Hippocampal formation (tissue), 2 donors: ENCODE data around the gene PTH2.

Experiments used
- DNase-seq, 2 donors: peaks; one replicate each; lab custom pipeline; 2025; lab: John Stamatoyannopoulos, UW

Gene PTH2

DNA sequence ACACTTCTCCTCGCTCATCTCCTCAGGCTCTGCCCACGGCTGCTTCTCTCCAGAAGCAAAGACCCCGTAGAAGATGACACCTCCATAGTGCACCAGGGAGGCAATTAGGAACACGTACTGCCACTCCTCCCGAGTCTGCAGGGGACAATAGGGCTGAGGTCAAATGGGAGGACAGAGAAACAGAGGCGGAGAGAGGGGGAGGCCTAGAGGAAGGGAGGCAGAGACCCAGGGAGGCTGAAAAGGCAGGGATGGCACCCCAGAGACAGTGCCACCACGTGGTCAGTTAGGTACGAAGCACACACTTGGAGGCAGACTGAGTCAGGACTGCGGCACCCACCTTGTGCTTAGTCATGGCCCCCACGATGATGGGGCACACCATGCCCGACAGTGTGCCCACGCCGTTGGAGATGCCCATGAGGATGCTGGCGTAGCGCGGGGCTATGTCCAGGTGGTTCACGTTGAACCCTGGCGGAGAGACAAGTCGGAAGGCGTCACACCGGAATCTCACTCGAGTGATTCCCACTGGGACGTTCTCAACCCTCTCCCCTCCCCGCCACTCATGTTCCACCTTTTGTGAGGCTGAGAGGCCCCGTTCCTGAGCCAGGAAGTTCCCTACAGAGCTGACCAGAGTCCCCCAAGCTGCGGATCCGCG, 7.6 kb upstream of the PTH2 start:
- DNase-seq, result no peak

- DNase-seq, result no peak
Observed at GRCh38 chr19:49430172-49430677, 7.0 kb upstream of the PTH2 start.

DNA sequence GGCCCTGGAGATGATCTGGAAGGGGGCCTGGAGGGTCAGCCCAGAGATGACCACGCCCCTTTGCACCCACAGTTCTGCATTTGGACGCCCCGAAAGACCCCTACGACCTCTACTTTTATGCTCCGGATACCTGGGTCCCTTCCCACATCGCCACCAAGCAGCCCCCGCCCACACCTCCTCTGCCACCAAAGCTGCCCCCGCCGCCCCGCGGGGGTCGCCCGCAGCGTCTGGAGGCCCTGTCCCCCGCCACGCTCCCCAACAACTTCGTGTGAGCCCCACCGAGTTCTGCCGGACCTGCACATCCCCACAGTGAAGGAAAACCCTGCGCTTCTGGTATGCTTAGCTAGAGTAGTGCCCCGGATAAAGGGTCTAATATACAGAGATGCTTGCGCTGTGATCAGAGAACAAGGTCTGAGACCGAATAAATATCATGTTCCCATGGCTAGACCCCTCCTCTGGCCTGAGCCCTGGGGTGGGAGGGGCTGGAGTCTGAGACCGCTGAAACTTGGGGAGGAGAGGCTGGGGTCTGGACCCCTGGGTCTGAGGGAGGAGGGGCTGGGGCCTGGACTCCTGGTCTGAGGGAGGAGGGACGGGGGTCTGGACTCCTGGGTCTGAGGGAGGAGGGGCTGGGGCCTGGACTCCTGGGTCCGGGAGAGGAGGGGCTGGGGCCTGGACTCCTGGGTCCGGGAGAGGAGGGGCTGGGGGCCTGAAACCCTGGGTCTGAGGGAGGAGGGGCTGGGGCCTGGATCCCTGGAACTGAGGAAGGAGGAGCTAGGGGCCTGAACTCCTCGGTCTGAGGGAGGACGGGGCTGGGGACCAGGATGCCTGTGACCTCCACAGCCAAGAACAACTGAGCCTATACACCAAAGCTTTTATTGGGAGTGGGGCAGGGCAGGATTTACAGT, 5.6 kb upstream of the PTH2 start:
- no peak for DNase-seq

DNA sequence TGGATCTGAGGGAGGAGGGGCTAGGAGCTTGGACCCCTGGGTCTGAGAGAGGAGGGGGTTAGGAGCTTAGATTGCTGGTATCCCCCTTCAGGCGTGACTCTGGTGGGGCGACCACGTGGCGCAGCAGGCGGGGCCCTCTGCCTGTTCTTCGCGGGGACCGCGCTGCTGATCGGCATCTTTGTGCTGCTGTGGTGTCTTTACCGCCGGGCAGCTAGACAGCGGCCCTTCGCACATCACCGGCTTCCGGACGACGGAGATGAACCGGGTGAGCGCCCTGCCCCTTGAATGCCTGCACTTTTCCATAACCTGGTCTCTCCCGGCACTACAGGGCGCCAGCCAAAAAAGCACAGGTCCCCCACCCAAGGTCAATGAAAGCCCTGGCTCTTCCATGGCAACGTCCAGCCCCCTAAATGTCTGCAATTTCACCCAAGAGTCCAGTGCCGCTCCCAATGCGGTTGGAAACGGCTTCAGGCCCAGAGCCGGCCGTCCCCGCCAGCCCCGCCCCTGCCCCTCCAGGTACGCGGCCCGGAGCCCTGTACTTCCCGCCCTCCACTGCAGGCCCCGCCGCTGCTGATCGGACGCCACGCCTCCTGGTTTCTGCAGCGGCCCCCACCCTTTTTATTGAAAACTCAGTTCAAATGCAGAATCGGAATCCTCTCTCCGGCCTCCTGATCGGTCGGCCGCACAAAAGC, 4.8 kb upstream of the PTH2 start:
- no peak for DNase-seq

- no peak for DNase-seq
Observed at GRCh38 chr19:49427339-49427738, 4.1 kb upstream of the PTH2 start.

- DNase-seq, result no peak
Observed at GRCh38 chr19:49425922-49426592, 2.8 kb upstream of the PTH2 start.

GRCh38 chr19:49425178-49425577, 1.9 kb upstream of the PTH2 start, which contains the start of gene GFY:
TSS of gene GFY (plus strand) at chr19:49425388. CDS start at chr19:49426431, 1,043 bp downstream.
- DNase-seq, result no peak

GRCh38 chr19:49423985-49424303, 703 bp upstream of the PTH2 start:
- no peak for DNase-seq

DNA sequence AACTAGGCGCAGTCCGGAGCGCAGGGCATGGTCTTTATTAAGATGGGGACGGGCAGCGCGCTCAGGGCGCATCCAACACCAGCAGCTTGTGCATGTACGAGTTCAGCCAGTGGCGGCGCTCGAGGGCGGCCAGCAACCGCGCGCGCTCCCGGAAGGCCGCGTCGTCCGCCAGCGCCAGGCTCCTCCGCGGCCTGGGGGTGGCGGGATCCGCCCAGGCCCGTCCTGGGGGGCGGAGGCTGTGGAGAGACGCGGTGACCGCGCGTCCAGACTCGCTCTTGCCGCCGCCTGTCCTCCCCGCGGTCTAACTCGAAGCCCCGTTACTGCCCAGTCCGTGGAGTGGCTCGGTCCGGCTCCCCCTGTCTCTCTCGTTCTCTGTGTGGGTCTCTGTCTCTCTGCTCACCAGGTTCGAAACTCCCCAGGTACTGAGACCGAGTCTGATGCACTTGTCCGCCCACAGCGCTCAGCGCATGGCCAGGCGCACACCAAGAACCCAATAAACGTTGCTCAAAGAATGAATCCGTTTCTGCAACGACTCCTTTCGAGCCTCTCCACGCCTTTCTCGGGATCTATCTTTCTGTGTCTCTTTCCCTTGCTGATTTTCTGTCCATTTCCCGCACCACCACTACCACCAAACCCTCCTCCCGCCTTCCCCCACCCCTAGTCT, 702 bp downstream of the PTH2 start:
- DNase-seq, result no peak

GRCh38 chr19:49421878-49422202, 1.4 kb downstream of the PTH2 start:
- no peak for DNase-seq

GRCh38 chr19:49421039-49421877, 2.0 kb downstream of the PTH2 start:
- no peak for DNase-seq

GRCh38 chr19:49420227-49420626, 3.0 kb downstream of the PTH2 start:
- DNase-seq, result no peak

- no peak for DNase-seq
Observed at GRCh38 chr19:49419173-49419572, 4.1 kb downstream of the PTH2 start.

DNA sequence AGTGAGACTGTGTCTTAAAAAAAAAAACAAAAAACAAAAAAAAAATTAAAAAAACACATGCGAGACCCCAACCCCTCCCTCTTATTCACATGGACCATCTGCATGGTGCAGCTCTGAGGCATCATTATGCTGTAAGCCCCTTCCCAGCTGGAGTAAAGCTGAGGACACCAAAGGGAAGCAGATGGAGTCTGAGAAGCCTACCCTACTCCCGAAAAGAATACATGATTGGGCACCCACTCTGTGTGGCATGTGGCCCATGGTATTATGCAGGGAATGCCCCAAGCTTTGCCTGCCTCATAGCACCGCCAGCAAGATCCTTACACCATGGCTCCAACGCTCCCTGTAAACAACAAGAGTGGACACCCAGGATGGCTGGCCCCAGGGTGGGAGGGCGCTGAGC, 4.7 kb downstream of the PTH2 start:
- DNase-seq, result no peak

- no peak for DNase-seq
Observed at GRCh38 chr19:49417088-49417487, 6.2 kb downstream of the PTH2 start.

DNA sequence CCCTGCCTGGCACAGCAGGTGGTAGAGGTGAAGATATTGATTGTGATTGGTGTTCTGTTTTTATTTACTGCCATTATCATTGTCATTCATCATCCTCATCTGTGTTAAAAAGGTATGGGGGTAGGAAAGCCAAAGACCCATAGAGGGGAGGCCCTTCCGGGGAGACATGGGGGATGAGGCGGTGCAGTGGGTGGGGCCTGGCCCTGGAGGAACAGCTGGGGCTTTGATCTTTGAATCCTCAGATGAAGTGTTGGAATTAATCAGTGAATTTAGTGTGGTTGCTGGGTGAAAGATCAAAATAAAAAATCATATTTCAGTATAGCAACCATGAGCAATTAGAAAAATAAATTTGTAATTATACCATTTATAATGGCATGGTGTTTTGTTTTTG, 7.4 kb downstream of the PTH2 start:
- no peak for DNase-seq

DNA sequence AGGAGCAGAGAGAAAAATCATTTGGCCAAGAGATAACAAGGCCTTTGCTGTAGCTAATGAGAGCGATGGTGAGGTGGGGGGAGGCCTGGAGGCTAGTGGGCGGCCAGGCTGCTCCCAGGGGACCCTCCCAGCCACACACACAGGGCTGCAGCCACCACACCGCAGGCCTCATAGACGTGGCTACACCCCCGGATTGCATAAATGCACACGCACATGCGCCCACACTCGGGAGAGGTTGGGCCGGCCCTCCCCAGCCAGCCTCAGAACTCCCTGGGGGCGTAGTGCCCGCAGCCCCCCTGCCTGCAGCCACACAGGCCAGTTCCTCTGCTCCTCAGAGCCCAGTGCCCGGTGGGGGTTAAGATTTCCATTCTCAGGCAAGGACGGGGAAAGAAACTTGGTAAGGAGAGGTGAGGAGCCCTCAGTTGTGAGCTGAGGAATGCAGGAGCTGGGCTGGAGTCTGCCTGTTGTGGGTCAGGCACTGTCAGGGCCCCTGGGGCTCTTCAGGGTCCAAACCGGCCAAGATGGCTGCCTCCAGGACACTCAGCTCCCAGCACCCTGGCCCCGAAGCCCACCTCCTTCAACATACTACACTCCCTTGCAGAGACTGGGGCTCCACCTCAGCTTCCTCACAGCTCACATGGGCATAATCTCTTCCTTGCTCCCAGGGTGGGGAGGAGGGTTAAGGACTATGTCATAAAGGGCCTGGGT, 8.0 kb downstream of the PTH2 start:
- DNase-seq, result no peak

GRCh38 chr19:49414256-49414655, 9.0 kb downstream of the PTH2 start:
- no peak for DNase-seq

DNA sequence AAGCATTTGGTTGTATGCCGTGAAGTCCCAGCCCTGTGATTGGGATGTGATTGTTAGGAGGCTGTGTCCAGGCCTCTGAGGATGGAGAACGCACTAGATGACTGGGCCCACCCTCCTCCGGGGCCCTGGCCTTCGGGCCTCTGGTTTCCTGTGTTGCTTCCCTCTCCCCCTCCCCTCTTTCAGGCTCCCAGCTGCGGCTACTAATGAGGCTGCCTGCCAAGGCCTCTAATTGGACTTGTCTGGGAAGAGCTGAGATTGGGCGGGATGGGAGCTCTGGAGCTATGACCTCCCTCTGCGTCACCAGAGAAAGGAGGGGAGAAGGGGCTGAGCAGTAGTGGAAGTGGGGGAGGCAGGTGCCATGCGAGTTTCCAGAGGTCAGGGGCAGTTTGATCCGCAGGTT, 9.9 kb downstream of the PTH2 start:
- no peak for DNase-seq

GRCh38 chr19:49411681-49412326, 11.4 kb downstream of the PTH2 start:
- DNase-seq, result no peak
